Esophagus mucosa (tissue), 1 donor: ENCODE data around the gene VEGFA. TPM values are rescaled to one million over a fixed set of nuclear protein-coding genes. Genes with fewer than 3 reads are reported as not detected.

Source experiments
- ATAC-seq: fragments of 200-7000 bp; cut with Tn5 transposase; one replicate; pipeline ENCODE4 v1.9.1; 2020
- total RNA-seq: library from RNA; stranded (reverse); gene quantifications from one replicate; pipeline ENCODE4 v1.2.4, GENCODE V29; 2023
- donor health status: DM: yes; HTN: yes; CAD: no.

Gene VEGFA
- total RNA-seq, 1 donor from 2014 or later, result 129 TPM

DNA sequence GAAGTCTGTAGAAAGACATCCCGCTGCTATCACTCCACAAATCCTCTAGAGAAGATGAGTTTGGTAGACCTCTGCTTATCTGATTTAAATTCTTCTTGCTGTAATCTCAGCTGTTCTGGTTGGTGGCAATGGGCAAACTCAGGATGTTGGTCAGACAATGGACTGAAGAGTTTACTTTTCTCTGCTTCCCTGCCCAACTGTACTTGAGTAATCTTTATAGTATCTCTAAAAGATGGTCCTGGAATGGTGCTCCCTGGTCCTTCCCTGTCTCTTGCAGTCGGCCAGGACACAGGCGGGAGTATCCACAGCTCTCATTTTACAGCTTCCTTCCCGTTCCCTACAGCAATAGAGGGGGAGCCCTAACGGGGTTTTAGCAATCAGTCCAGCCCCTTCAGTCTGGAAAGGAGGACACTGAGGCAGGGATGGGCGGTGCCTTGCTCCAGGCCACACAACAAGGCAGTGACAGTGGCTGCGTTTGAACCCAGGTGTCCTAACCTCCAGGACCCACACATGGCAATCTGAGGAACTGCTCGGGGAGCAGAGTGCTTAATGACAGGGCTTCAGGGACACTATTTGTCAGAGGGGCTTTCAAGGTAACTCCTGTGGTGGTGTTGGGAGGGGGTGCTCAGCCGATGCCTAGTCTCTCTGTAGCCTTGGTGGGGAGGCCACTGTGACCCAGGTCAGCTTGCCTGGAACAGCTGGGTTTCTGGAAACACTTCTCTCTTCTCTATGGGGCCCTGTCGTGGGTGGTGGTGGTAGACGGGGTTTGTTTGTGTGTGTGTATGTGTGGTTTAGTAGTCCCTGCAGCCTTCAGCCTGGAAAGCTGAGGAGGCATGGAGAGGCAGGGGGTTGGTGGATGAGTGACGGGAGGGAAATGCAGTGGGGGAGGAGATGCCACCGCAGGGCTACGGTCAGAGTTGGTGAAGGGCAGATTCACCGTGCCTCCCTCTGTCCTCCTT, 9.5 kb upstream of the VEGFA start:
- no peak for ATAC-seq

DNA sequence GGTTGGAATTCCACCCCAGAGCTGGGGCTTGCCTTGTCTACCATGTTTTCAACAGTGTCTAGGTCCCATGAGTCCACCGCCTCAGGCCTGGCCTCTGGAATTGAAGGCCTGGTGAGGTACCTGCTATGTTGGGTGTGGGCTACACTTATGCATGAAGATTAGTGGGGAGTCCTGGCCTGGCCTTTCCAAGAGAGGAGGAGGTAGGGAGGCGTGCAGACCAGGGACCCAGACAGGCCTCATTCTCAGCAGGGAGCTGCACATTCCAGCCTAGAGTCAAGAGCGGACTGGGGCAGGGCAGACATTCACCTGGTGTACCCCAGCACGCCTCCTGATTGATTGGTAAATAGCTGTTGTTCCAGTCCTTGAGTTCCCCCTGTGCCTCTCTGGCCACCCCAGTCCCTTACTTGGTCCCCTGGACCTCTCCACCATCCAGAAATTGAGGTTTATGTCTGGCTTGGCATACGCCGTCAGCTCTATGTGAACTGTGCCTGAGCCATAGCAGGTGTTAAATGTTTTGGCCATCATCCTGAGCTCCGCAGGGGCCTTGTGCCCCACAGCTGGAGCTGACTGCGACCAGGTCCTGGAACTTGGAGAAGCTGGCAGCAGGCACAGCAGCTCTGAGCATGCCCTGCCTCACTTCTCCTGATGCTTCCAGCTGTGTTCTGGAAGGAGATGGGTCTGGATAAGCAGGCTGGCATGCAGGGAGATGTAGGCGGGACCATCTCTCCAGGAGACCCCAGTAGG, 8.2 kb upstream of the VEGFA start:
- ATAC-seq, result no peak

DNA sequence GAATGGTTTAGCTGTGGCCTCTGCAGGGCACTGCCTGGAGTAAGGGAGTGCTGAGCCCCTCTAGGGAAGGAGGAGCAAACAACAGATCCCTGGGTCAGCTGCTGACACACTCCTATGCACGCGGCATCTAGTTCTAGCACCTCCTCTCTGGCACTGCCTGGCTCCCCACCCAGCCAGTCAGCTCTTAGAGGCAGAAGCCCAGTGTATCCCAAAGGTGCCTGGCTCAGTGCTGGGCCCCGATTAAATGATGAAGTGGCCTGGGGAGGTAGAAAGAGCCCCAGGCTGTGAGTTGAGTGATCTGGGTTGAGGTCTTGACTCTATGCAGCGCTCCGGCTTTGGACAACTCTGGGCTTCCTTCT, 7.6 kb upstream of the VEGFA start:
- ATAC-seq, result no peak

DNA sequence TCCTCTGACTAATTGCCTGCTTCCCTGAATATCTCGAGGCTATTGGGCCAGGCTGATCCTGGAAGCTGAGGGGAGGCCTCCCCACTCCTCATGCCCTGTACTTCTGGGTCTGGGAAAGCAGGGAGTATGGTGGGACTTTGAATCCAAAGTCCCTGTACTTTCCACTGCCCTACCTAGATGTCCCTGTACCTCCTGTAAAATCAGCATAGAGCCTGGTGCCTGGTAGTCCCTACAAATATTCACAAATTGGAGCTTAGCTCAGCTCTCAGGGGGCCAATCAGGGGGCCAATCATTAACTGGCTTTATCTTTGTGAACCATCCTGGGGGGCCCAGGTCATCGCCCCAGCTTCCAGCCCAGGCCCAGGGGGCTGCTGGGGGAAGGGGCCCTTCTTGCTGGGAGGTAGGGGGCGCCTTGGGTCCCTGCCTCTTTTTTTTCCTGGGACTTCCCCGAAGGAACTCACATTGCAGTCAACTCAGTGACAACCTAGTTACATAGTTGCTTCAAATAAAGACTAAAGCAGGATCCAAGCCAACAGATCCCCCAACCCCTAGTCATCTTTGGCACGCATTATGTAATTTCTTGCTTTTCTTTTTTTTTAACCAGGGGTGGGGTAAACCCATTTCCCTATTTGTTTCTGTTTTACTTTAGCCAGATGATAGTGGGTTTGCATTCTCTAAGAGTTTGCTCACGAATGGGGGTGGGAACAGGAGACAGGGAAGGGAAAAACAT, 6.9 kb upstream of the VEGFA start:
- ATAC-seq, result no peak

DNA sequence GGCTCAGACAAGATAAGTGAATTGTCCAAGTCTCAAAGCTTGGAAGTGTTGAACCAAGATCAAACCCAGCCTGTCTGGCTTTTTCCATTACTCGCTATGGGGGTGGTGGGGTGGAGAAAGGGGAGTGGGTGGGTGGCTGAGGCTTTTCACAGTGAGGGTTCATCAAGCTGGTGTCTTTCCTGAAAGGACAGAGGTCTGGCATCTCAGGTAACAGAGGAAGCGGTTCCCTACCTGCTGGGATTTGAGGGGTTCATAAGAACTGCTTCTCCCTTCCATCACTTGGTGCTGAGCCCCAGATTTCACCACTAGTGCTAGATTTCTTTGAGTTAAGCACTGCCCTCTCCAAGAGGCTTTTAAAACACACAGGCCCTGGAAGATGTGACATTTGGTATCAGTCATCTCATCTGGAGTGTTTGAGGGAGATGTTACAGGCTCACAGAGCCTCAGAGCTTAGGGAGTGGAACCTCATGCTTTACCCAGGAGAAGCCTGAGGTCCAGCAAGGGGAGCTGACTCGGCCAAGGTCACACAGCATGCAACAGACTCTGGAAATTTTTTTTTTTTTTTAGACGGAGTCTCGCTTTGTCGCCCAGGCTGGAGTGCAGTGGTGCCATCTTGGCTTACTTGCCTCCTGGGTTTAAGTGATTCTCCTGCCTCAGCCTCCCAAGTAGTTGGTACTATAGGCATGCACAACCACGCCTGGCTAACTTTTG, 6.0 kb upstream of the VEGFA start:
- ATAC-seq, result no peak

DNA sequence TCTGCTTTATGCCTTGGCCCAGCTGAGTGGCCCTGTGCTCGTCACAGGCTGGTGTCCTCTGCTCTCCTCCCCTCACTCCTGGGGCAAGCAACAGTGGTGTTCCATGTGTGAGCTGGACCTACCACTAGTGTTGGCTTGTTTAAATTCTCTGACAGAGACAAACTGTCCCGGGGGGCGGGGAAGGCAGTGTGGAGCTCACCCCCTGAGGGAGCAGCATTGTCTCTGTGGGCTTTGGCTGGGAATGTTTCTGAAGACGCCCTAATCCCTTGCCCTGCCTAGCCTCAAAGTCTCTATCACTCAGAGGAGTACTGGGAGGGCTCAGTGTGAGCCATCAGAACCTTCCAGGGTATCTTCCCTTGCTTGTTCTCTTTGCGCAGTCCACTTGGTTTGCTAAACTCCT, 5.2 kb upstream of the VEGFA start:
- ATAC-seq, result no peak

DNA sequence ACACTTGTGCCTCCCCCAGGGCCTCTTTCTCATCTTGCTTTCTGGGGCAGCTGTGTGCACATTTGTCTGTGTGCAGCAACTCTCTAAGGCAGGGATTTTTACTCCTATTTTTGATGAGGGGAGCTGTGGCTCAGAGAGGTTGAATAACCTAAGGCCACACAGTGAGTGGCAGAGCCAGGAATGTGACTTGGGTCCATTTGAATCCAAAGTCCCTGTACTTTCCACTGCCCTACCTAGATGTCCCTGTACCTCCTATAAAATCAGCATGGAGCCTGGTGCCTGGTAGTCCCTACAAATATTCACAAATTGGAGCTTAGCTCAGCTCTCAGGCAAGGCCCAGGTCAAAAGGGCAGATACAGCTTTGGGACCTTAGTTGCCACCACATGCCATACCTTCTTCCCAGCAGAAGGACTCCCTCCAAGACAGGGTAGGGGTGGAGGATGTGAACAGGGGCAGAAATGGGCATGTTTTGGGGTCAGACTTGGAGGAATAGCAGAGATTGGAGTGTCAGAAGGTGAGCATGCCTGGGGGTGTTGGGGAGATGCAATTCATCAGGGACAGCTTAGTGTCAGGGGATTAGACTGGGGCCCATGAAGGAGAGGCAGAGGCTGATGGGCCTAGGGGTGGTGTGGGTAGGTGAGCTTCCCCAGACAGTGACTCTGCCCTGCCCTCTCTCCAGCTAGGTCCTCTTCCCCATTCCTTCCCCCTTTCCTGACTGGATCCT, 4.1 kb upstream of the VEGFA start:
- ATAC-seq, result no peak

DNA sequence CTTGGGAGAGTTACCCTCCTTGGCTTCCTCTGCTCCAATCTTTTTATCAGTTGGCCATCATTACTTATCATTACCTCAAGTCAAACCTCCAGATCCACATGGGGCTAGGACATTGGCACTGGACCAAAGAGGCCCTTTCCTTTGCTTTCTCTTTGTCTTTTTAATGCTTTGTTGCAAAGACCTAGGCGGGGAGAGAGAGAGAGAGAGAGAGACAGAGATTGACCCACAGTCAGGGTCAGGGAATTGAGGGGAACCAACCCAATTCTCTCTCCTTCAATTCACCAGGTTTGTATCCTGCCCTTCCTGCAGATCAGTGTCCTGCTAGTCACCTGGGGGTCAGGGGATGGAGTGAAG, 3.5 kb upstream of the VEGFA start:
- ATAC-seq, result no peak

DNA sequence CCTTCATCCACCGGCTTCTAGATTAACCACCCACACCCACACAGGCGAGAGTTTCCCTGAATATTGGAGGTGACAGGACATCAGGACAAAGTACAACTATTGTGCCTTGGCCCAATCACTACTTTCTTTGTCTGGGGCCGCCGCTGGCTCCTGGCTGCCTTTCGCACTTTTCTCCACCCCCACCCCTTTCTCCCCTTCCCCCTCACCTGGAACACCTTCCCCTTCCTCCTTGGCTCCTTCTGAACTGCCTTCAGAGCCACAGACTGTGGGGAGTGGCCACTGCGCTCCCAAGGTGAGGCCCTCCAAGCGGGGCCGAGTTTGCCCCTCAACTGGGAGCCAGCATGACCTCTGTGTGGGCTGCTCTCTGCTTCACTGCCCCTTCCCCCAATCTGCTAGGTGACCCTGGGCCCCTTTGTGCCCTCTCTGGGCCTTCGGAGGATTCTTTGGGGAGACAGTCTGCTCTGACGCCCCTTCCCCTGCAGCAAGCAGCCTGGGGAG, 3.0 kb upstream of the VEGFA start:
- ATAC-seq, result no peak

DNA sequence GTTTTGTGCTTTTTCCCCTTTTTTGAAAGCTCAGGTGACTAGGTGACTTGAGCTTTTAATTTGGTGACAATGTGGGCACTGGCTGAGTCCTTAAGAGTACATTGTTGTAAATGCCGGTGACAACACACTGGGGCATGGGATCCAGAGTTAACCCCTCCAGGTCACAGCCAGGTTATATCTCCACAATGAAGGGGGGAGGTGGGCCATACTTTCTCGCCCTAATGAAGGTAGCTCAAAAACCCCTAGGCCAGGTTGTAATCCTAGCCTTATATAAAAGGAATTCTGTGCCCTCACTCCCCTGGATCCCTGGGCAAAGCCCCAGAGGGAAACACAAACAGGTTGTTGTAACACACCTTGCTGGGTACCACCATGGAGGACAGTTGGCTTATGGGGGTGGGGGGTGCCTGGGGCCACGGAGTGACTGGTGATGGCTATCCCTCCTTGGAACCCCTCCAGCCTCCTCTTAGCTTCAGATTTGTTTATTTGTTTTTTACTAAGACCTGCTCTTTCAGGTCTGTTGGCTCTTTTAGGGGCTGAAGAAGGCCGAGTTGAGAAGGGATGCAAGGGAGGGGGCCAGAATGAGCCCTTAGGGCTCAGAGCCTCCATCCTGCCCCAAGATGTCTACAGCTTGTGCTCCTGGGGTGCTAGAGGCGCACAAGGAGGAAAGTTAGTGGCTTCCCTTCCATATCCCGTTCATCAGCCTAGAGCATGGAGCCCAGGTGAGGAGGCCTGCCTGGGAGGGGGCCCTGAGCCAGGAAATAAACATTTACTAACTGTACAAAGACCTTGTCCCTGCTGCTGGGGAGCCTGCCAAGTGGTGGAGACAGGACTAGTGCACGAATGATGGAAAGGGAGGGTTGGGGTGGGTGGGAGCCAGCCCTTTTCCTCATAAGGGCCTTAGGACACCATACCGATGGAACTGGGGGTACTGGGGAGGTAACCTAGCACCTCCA, 2.2 kb upstream of the VEGFA start:
- ATAC-seq, result no peak

DNA sequence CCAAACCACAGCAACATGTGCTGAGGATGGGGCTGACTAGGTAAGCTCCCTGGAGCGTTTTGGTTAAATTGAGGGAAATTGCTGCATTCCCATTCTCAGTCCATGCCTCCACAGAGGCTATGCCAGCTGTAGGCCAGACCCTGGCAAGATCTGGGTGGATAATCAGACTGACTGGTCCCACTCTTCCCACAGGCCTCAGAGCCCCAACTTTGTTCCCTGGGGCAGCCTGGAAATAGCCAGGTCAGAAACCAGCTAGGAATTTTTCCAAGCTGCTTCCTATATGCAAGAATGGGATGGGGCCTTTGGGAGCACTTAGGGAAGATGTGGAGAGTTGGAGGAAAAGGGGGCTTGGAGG, 1.5 kb upstream of the VEGFA start:
- ATAC-seq, result no peak

DNA sequence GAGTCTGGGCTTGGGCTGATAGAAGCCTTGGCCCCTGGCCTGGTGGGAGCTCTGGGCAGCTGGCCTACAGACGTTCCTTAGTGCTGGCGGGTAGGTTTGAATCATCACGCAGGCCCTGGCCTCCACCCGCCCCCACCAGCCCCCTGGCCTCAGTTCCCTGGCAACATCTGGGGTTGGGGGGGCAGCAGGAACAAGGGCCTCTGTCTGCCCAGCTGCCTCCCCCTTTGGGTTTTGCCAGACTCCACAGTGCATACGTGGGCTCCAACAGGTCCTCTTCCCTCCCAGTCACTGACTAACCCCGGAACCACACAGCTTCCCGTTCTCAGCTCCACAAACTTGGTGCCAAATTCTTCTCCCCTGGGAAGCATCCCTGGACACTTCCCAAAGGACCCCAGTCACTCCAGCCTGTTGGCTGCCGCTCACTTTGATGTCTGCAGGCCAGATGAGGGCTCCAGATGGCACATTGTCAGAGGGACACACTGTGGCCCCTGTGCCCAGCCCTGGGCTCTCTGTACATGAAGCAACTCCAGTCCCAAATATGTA, 957 bp upstream of the VEGFA start:
- ATAC-seq, result no peak

DNA sequence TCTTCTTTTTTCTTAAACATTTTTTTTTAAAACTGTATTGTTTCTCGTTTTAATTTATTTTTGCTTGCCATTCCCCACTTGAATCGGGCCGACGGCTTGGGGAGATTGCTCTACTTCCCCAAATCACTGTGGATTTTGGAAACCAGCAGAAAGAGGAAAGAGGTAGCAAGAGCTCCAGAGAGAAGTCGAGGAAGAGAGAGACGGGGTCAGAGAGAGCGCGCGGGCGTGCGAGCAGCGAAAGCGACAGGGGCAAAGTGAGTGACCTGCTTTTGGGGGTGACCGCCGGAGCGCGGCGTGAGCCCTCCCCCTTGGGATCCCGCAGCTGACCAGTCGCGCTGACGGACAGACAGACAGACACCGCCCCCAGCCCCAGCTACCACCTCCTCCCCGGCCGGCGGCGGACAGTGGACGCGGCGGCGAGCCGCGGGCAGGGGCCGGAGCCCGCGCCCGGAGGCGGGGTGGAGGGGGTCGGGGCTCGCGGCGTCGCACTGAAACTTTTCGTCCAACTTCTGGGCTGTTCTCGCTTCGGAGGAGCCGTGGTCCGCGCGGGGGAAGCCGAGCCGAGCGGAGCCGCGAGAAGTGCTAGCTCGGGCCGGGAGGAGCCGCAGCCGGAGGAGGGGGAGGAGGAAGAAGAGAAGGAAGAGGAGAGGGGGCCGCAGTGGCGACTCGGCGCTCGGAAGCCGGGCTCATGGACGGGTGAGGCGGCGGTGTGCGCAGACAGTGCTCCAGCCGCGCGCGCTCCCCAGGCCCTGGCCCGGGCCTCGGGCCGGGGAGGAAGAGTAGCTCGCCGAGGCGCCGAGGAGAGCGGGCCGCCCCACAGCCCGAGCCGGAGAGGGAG, 580 bp downstream of the VEGFA start:
- ATAC-seq, result peak; percentile 4

DNA sequence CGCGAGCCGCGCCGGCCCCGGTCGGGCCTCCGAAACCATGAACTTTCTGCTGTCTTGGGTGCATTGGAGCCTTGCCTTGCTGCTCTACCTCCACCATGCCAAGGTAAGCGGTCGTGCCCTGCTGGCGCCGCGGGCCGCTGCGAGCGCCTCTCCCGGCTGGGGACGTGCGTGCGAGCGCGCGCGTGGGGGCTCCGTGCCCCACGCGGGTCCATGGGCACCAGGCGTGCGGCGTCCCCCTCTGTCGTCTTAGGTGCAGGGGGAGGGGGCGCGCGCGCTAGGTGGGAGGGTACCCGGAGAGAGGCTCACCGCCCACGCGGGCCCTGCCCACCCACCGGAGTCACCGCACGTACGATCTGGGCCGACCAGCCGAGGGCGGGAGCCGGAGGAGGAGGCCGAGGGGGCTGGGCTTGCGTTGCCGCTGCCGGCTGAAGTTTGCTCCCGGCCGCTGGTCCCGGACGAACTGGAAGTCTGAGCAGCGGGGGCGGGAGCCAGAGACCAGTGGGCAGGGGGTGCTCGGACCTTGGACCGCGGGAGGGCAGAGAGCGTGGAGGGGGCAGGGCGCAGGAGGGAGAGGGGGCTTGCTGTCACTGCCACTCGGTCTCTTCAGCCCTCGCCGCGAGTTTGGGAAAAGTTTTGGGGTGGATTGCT, 1.3 kb downstream of the VEGFA start:
- peak; percentile 53 for ATAC-seq

DNA sequence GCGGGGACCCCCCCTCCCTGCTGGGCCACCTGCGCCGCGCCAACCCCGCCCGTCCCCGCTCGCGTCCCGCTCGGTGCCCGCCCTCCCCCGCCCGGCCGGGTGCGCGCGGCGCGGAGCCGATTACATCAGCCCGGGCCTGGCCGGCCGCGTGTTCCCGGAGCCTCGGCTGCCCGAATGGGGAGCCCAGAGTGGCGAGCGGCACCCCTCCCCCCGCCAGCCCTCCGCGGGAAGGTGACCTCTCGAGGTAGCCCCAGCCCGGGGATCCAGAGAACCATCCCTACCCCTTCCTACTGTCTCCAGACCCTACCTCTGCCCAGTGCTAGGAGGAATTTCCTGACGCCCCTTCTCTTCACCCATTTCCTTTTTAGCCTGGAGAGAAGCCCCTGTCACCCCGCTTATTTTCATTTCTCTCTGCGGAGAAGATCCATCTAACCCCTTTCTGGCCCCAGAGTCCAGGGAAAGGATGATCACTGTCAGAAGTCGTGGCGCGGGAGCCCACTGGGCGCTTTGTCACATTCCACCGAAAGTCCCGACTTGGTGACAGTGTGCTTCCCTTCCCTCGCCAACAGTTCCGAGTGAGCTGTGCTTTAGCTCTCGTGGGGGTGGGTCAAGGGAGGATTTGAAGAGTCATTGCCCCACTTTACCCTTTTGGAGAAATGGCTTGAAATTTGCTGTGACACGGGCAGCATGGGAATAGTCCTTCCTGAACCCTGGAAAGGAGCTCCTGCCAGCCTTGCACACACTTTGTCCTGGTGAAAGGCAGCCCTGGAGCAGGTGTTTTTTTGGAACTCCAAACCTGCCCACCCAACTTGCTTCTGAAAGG, 2.1 kb downstream of the VEGFA start:
- ATAC-seq, result peak; percentile 51

DNA sequence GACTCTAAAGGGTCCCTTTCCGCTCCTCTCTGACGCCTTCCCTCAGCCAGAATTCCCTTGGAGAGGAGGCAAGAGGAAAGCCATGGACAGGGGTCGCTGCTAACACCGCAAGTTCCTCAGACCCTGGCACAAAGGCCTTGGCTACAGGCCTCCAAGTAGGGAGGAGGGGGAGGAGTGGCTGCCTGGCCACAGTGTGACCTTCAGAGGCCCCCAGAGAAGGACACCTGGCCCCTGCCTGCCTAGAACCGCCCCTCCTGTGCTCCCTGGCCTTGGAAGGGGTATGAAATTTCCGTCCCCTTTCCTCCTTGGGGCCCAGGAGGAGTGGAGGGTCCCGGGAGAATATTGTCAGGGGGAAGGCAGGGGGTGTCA, 2.7 kb downstream of the VEGFA start:
- no peak for ATAC-seq

DNA sequence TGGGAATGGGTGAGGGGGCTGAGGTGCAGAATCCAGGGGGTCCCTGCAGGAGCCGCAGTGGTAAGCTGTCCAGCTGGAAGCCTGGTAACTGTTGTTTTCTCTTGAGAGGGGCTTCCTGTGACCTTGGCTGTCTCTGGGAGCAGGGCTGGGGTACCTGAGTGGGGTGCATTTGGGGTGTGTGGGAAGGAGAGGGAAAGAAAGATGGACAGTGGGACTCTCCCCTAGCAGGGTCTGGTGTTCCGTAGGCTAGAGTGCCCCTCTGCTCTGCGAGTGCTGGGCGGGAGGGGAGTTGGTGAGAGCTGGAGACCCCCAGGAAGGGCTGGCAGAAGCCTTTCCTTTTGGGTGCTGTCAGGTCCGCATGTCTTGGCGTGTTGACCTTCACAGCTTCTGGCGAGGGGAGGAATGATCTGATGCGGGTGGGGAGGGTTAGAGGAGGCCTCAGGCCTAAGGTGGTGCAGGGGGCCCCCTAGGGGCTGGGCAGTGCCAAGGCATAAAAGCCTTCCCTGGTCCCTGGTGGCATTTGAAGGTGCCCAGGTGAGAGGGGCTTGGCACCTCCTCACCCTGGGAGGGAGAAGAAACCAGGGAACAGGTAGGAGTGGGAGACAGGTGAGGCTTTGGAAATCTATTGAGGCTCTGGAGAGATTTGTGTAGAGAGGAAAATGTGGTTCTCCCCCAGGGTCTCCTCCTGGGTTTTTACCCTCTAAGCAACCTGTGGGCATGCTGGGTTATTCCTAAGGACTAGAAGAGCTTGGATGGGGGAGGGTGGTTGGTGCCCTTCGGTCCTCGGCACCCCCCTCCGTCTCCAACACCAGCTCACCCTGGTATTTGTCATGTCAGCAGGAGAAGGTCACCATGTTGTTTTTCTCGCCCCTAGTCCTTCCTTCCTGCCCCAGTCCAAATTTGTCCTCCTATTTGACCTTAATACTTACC, 3.3 kb downstream of the VEGFA start:
- ATAC-seq, result peak; percentile 23
